NCI-H345 treated with DMSO at 0.1 percent for 48 hours (cell line): ENCODE results near the gene CRNN.

Source experiments
- DNase-seq: peaks from one replicate; lab custom pipeline; 2025; ENCODE audit not compliant: unreplicated experiment; lab: John Stamatoyannopoulos, UW

CRNN gene

GRCh38 chr1:152413909-152414308 lies at the start of gene CRNN:
Gene CRNN, minus strand, starts transcription at chr1:152414263. Its CDS starts 2,030 bp downstream, at chr1:152412233.
- DNase-seq = no peak

GRCh38 chr1:152462636-152463035 lies 48.6 kb upstream of the CRNN start:
- no peak for DNase-seq

GRCh38 chr1:152461544-152461943 lies 47.5 kb upstream of the CRNN start:
- no peak for DNase-seq

GRCh38 chr1:152460529-152460899 lies 46.5 kb upstream of the CRNN start:
- no peak for DNase-seq

GRCh38 chr1:152459596-152460528 lies 45.8 kb upstream of the CRNN start:
- DNase-seq = no peak

- peak; percentile 29 for DNase-seq
These were observed 44.5 kb upstream of the CRNN start for GRCh38 chr1:152458384-152459185.

- no peak for DNase-seq
These were observed 43.5 kb upstream of the CRNN start for GRCh38 chr1:152457561-152457960.

GRCh38 chr1:152457071-152457470 lies 43.0 kb upstream of the CRNN start:
- DNase-seq = no peak

GRCh38 chr1:152451254-152451653 lies 37.2 kb upstream of the CRNN start:
- no peak for DNase-seq

GRCh38 chr1:152449661-152450060 lies 35.6 kb upstream of the CRNN start:
- DNase-seq = no peak

- no peak for DNase-seq
These were observed 34.4 kb upstream of the CRNN start for GRCh38 chr1:152448496-152448895.

GRCh38 chr1:152448095-152448494 lies 34.0 kb upstream of the CRNN start:
- DNase-seq = no peak

GRCh38 chr1:152447484-152447883 lies 33.4 kb upstream of the CRNN start:
- no peak for DNase-seq

- no peak for DNase-seq
These were observed 30.0 kb upstream of the CRNN start for GRCh38 chr1:152444045-152444444.

- no peak for DNase-seq
These were observed 28.7 kb upstream of the CRNN start for GRCh38 chr1:152442765-152443164.

- DNase-seq = no peak
These were observed 28.2 kb upstream of the CRNN start for GRCh38 chr1:152442301-152442700.

GRCh38 chr1:152441756-152442155 lies 27.7 kb upstream of the CRNN start:
- DNase-seq = no peak

- peak; percentile 15 for DNase-seq
These were observed 26.8 kb upstream of the CRNN start for GRCh38 chr1:152440635-152441471.

- no peak for DNase-seq
These were observed 22.8 kb upstream of the CRNN start for GRCh38 chr1:152436593-152437496.

- DNase-seq = no peak
These were observed 13.4 kb upstream of the CRNN start for GRCh38 chr1:152427458-152427857.
